ENCODE data around the gene ALX4.

ALX4 gene

GRCh38 chr11:44334356-44335004 lies 24.5 kb upstream of the ALX4 start:
- DNase-seq, result no peak

- DNase-seq, result peak; percentile 31
Observed at GRCh38 chr11:44333271-44334218, 23.6 kb upstream of the ALX4 start.

GRCh38 chr11:44332665-44333064 lies 22.7 kb upstream of the ALX4 start:
- DNase-seq, result no peak

- no peak for DNase-seq
Observed at GRCh38 chr11:44329472-44330230, 19.7 kb upstream of the ALX4 start.

- no peak for DNase-seq
Observed at GRCh38 chr11:44328138-44328660, 18.3 kb upstream of the ALX4 start.

GRCh38 chr11:44327730-44328129 lies 17.8 kb upstream of the ALX4 start:
- no peak for DNase-seq

GRCh38 chr11:44326615-44327475 lies 16.9 kb upstream of the ALX4 start:
- DNase-seq, result no peak

GRCh38 chr11:44325698-44326097 lies 15.8 kb upstream of the ALX4 start:
- no peak for DNase-seq

GRCh38 chr11:44324749-44325525 lies 15.0 kb upstream of the ALX4 start:
- DNase-seq, result no peak

GRCh38 chr11:44324222-44324621 lies 14.3 kb upstream of the ALX4 start:
- no peak for DNase-seq

GRCh38 chr11:44322243-44322642 lies 12.3 kb upstream of the ALX4 start:
- no peak for DNase-seq

- no peak for DNase-seq
Observed at GRCh38 chr11:44321059-44321458, 11.1 kb upstream of the ALX4 start.

GRCh38 chr11:44320289-44320973 lies 10.5 kb upstream of the ALX4 start:
- no peak for DNase-seq

- no peak for DNase-seq
Observed at GRCh38 chr11:44319552-44320288, 9.8 kb upstream of the ALX4 start.

- no peak for DNase-seq
Observed at GRCh38 chr11:44319170-44319551, 9.2 kb upstream of the ALX4 start.

- DNase-seq, result no peak
Observed at GRCh38 chr11:44318369-44318768, 8.4 kb upstream of the ALX4 start.

- no peak for DNase-seq
Observed at GRCh38 chr11:44316659-44317240, 6.8 kb upstream of the ALX4 start.

- peak; percentile 53 for DNase-seq
Observed at GRCh38 chr11:44315947-44316658, 6.2 kb upstream of the ALX4 start.

GRCh38 chr11:44314733-44315132 lies 4.8 kb upstream of the ALX4 start:
- DNase-seq, result no peak
